WTC11 (cell line): ENCODE measurements around the gene U2SURP. TPM values are rescaled to one million over a fixed set of nuclear protein-coding genes. Genes with fewer than 3 reads are reported as not detected.

ENCODE experiments used
- ATAC-seq: fragments of 200-7000 bp; cut with Tn5 transposase; 2 replicates; pipeline ENCODE4 v1.10.0; 2021; ENCODE audit warnings: mild to moderate bottlenecking, moderate library complexity
- CTCF ChIA-PET: fragments of 300-600 bp; sonication (Branson Sonifier 250); formaldehyde crosslinking; loops from one replicate; lab custom pipeline; 2021; ENCODE audit warnings: antibody characterized with exemption; lab: Charles Lee
- POLR2A ChIA-PET: fragments of 350-600 bp; sonication (Branson Sonifier 250); formaldehyde crosslinking; loops from one replicate; lab custom pipeline; 2021; ENCODE audit warnings: antibody characterized with exemption; lab: Charles Lee
- DNase-seq: peaks from one replicate; pipeline ENCODE4 v3.0.0; 2021; ENCODE audit warnings: low spot score
- H3K27ac Mint-ChIP-seq: 2 replicates; pipeline ENCODE4 v1.8.0; 2021; ENCODE audit warnings: mixed read lengths
- H3K27me3 Mint-ChIP-seq: 2 replicates; pipeline ENCODE4 v1.8.0; 2021; ENCODE audit warnings: low read depth, mild to moderate bottlenecking, moderate library complexity, mixed read lengths
- H3K36me3 Mint-ChIP-seq: 2 replicates; pipeline ENCODE4 v1.8.0; 2021; ENCODE audit warnings: mixed read lengths
- H3K4me1 Mint-ChIP-seq: 2 replicates; pipeline ENCODE4 v1.8.0; 2022; ENCODE audit warnings: mixed read lengths
- H3K4me3 Mint-ChIP-seq: 2 replicates; pipeline ENCODE4 v1.8.0; 2021; ENCODE audit warnings: mild to moderate bottlenecking, moderate library complexity, mixed read lengths
- H3K9me3 Mint-ChIP-seq: 2 replicates; pipeline ENCODE4 v1.8.0; 2021; ENCODE audit warnings: mixed read lengths
- ATF2 ChIP-seq: sonication (generic); formaldehyde crosslinking; IDR thresholded peaks from 2 replicates; pipeline ENCODE4 v1.8.1; 2022; ENCODE audit warnings: low read depth, missing genetic modification reagents, borderline replicate concordance
- CBFB ChIP-seq: sonication (generic); formaldehyde crosslinking; IDR thresholded peaks from 2 replicates; pipeline ENCODE4 v1.8.1; 2022; ENCODE audit warnings: mild to moderate bottlenecking, low read depth, missing genetic modification reagents
- E2F4 ChIP-seq: sonication (generic); formaldehyde crosslinking; IDR thresholded peaks from 2 replicates; pipeline ENCODE4 v1.8.1; 2022; ENCODE audit warnings: low read depth, mild to moderate bottlenecking, moderate library complexity, missing genetic modification reagents, borderline replicate concordance
- E2F5 ChIP-seq: sonication (generic); formaldehyde crosslinking; IDR thresholded peaks from 2 replicates; pipeline ENCODE4 v1.8.1; 2022; ENCODE audit warnings: mild to moderate bottlenecking, moderate library complexity, missing genetic modification reagents
- ETV6 ChIP-seq: sonication (generic); formaldehyde crosslinking; IDR thresholded peaks from 2 replicates; pipeline ENCODE4 v1.8.1; 2022; ENCODE audit warnings: mild to moderate bottlenecking, missing genetic modification reagents
- FOXJ3 ChIP-seq: sonication (generic); formaldehyde crosslinking; IDR thresholded peaks from 2 replicates; pipeline ENCODE4 v1.9.0; 2021; ENCODE audit warnings: missing genetic modification reagents, mild to moderate bottlenecking, borderline replicate concordance
- FOXP4 ChIP-seq: sonication (generic); formaldehyde crosslinking; IDR thresholded peaks from 2 replicates; pipeline ENCODE4 v1.8.0; 2022; ENCODE audit warnings: mild to moderate bottlenecking, missing genetic modification reagents
- JUN ChIP-seq: sonication (generic); formaldehyde crosslinking; IDR thresholded peaks from 2 replicates; pipeline ENCODE4 v1.8.0; 2023; ENCODE audit warnings: mild to moderate bottlenecking, missing genetic modification reagents
- MAX ChIP-seq: sonication (generic); formaldehyde crosslinking; IDR thresholded peaks from 2 replicates; pipeline ENCODE4 v1.8.0; 2022; ENCODE audit warnings: mild to moderate bottlenecking, missing genetic modification reagents
- NFE2L1 ChIP-seq: sonication (generic); formaldehyde crosslinking; IDR thresholded peaks from 2 replicates; pipeline ENCODE4 v1.8.1; 2023; ENCODE audit warnings: missing genetic modification reagents
- NFYB ChIP-seq: sonication (generic); formaldehyde crosslinking; conservative IDR thresholded peaks from 2 replicates; pipeline ENCODE4 v1.8.0; 2022; ENCODE audit warnings: low read depth, missing genetic modification reagents
- PREB ChIP-seq: sonication (generic); formaldehyde crosslinking; IDR thresholded peaks from 2 replicates; pipeline ENCODE4 v1.8.1; 2022; ENCODE audit warnings: mild to moderate bottlenecking, missing genetic modification reagents, moderate library complexity, borderline replicate concordance
- SOX15 ChIP-seq: fragments of 250-450 bp; sonication (Bioruptor Pico); IDR thresholded peaks from 2 replicates; pipeline ENCODE4 v1.9.0; 2021; ENCODE audit warnings: mild to moderate bottlenecking
- TEAD1 ChIP-seq: sonication (generic); formaldehyde crosslinking; IDR thresholded peaks from 2 replicates; pipeline ENCODE4 v1.8.0; 2022; ENCODE audit warnings: mild to moderate bottlenecking, missing genetic modification reagents
- USF2 ChIP-seq: sonication (generic); formaldehyde crosslinking; IDR thresholded peaks from 2 replicates; pipeline ENCODE4 v1.8.1; 2023; ENCODE audit warnings: mild to moderate bottlenecking, missing genetic modification reagents, moderate library complexity
- ZBTB21 ChIP-seq: sonication (generic); formaldehyde crosslinking; IDR thresholded peaks from 2 replicates; pipeline ENCODE4 v1.8.1; 2023; ENCODE audit warnings: mild to moderate bottlenecking, missing genetic modification reagents, borderline replicate concordance
- ZNF263 ChIP-seq: sonication (generic); formaldehyde crosslinking; IDR thresholded peaks from 2 replicates; pipeline ENCODE4 v1.8.1; 2022; ENCODE audit warnings: low read depth, mild to moderate bottlenecking, moderate library complexity, missing genetic modification reagents
- ZNF416 ChIP-seq: fragments of 250-450 bp; sonication (Bioruptor Pico); IDR thresholded peaks from 2 replicates; pipeline ENCODE4 v1.9.0; 2021; ENCODE audit warnings: mild to moderate bottlenecking, inconsistent platforms
- ZNF423 ChIP-seq: fragments of 250-450 bp; sonication (Bioruptor Pico); IDR thresholded peaks from 2 replicates; pipeline ENCODE4 v2.1.2; 2022; ENCODE audit warnings: mild to moderate bottlenecking, moderate library complexity
- ZNF532 ChIP-seq: fragments of 250-450 bp; sonication (Bioruptor Pico); IDR thresholded peaks from 2 replicates; pipeline ENCODE4 v1.9.0; 2021; ENCODE audit warnings: mild to moderate bottlenecking, borderline replicate concordance
- total RNA-seq: library from RNA; stranded (reverse); gene quantifications from 3 replicates; pipeline ENCODE4 v1.2.3, GENCODE V29; 2021

U2SURP gene
- total RNA-seq, 1 experiment from 2014 or later: 133 TPM

GRCh38 chr3:142971431-142971830 is 29.9 kb upstream of the U2SURP start:
- no peak for DNase-seq
- POLR2A ChIA-PET: no interaction called here
- H3K27me3 Mint-ChIP-seq: peaks cover under 1% of the 10 kb centered on the region

More at GRCh38 chr3:142971431-142971830, 29.9 kb upstream of the U2SURP start:
- TF ChIP-seq CBFB (no peak), ZNF416 (no peak), TEAD1 (CRISPR knock-in tag) (no peak), ZNF532 (CRISPR knock-in tag) (no peak), NFYB (CRISPR knock-in tag) (no peak), NFE2L1 (CRISPR knock-in tag) (no peak), FOXJ3 (no peak), PREB (no peak), E2F5 (CRISPR knock-in tag) (no peak), ETV6 (CRISPR knock-in tag) (no peak), E2F4 (CRISPR knock-in tag) (no peak), ZNF263 (CRISPR knock-in tag) (no peak), USF2 (no peak), SOX15 (no peak), ZBTB21 (CRISPR knock-in tag) (no peak), JUN (no peak), FOXP4 (CRISPR knock-in tag) (no peak), ATF2 (CRISPR knock-in tag) (no peak), MAX (CRISPR knock-in tag) (no peak), ZNF423 (CRISPR knock-in tag) (no peak)
- TF ChIP-seq, all 79 proteins: peak for 0
- CTCF ChIA-PET: no interaction called here
- Mint-ChIP-seq H3K9me3 (no peaks in the 10 kb centered on the region), H3K27ac (no peak overlapping the region), H3K4me1 (no peaks in the 10 kb centered on the region), H3K36me3 (no peaks in the 10 kb centered on the region), H3K4me3 (no peak overlapping the region)
- ATAC-seq: no peak
